H9 (cell line): Measurements from ENCODE around the gene CYP2D6. TPM values are rescaled to one million over a fixed set of nuclear protein-coding genes. Genes with fewer than 3 reads are reported as not detected.

Source experiments
- DNase-seq: peaks from one replicate; pipeline ENCODE4 v3.0.0-alpha.2; 2017
- H2AFZ ChIP-seq: one replicate; pipeline ENCODE4 v1.6.1; 2013; ENCODE audit warnings: mild to moderate bottlenecking, low read length, control low read depth, moderate library complexity
- H2AK5ac ChIP-seq: 2 replicates; pipeline ENCODE4 v1.6.1; 2013; ENCODE audit warnings: low read length, control low read depth, mixed read lengths; ENCODE audit not compliant: insufficient read length
- H2BK120ac ChIP-seq: one replicate; pipeline ENCODE4 v1.6.1; 2013; ENCODE audit warnings: low read depth, mild to moderate bottlenecking, low read length, control low read depth, inconsistent platforms; ENCODE audit not compliant: poor library complexity, severe bottlenecking
- H2BK12ac ChIP-seq: 2 replicates; pipeline ENCODE4 v1.6.1; 2013; ENCODE audit warnings: low read length, control low read depth, mixed read lengths, low read depth; ENCODE audit not compliant: insufficient read length
- H2BK15ac ChIP-seq: 2 replicates; pipeline ENCODE4 v1.6.1; 2013; ENCODE audit warnings: low read depth, low read length, control low read depth
- H2BK20ac ChIP-seq: one replicate; pipeline ENCODE4 v1.6.1; 2013; ENCODE audit warnings: low read depth, mild to moderate bottlenecking, low read length, control low read depth, inconsistent platforms; ENCODE audit not compliant: poor library complexity, severe bottlenecking
- H2BK5ac ChIP-seq: 2 replicates; pipeline ENCODE4 v1.6.1; 2013; ENCODE audit warnings: low read length, control low read depth, mixed read lengths; ENCODE audit not compliant: insufficient read length
- H3K14ac ChIP-seq: 2 replicates; pipeline ENCODE4 v1.6.1; 2013; ENCODE audit warnings: low read length, control low read depth; ENCODE audit not compliant: insufficient read depth
- H3K18ac ChIP-seq: 2 replicates; pipeline ENCODE4 v1.6.1; 2013; ENCODE audit warnings: low read depth, mild to moderate bottlenecking, mixed read lengths, low read length, control low read depth; ENCODE audit not compliant: insufficient read length
- H3K23ac ChIP-seq: 2 replicates; pipeline ENCODE4 v1.6.1; 2013; ENCODE audit warnings: low read length, control low read depth, mixed read lengths, low read depth; ENCODE audit not compliant: insufficient read length
- H3K23me2 ChIP-seq: 2 replicates; pipeline ENCODE4 v1.6.1; 2013; ENCODE audit warnings: low read depth, mild to moderate bottlenecking, mixed read lengths, low read length, control low read depth; ENCODE audit not compliant: insufficient read length, poor library complexity, severe bottlenecking
- H3K27ac ChIP-seq: 2 replicates; pipeline ENCODE4 v1.5.1; 2013; ENCODE audit warnings: low read length, control low read depth, mixed read lengths, low read depth; ENCODE audit not compliant: insufficient read length
- H3K27me3 ChIP-seq: 2 replicates; pipeline ENCODE4 v1.6.1; 2013; ENCODE audit warnings: low read length, control low read depth, inconsistent platforms; ENCODE audit not compliant: insufficient read depth
- H3K4ac ChIP-seq: 2 replicates; pipeline ENCODE4 v1.6.1; 2013; ENCODE audit warnings: low read depth, mild to moderate bottlenecking, control low read depth, inconsistent platforms, low read length, moderate library complexity
- H3K4me1 ChIP-seq: 2 replicates; pipeline ENCODE4 v1.6.1; 2013; ENCODE audit warnings: low read length, control low read depth, inconsistent platforms; ENCODE audit not compliant: insufficient read depth
- H3K4me2 ChIP-seq: 2 replicates; pipeline ENCODE4 v1.6.1; 2013; ENCODE audit warnings: low read length, control low read depth, mixed read lengths; ENCODE audit not compliant: insufficient read length, insufficient read depth
- H3K56ac ChIP-seq: 2 replicates; pipeline ENCODE4 v1.6.1; 2013; ENCODE audit warnings: low read depth, mild to moderate bottlenecking, mixed read lengths, low read length, control low read depth; ENCODE audit not compliant: insufficient read length
- H3K79me1 ChIP-seq: 2 replicates; pipeline ENCODE4 v1.6.1; 2013; ENCODE audit warnings: low read depth, mild to moderate bottlenecking, moderate library complexity, low read length, control low read depth, inconsistent platforms; ENCODE audit not compliant: insufficient read depth, poor library complexity, severe bottlenecking
- H3K79me2 ChIP-seq: 2 replicates; pipeline ENCODE4 v1.6.1; 2013; ENCODE audit warnings: low read length, control low read depth, inconsistent platforms; ENCODE audit not compliant: insufficient read depth
- H3K9ac ChIP-seq: 2 replicates; pipeline ENCODE4 v1.6.1; 2013; ENCODE audit warnings: low read length, control low read depth, mixed read lengths; ENCODE audit not compliant: insufficient read length; ENCODE audit errors: extremely low read depth
- H3K9me3 ChIP-seq: one replicate; pipeline ENCODE4 v1.6.1; 2013; ENCODE audit warnings: low read depth, low read length, inconsistent platforms; ENCODE audit not compliant: control insufficient read depth
- H3T11ph ChIP-seq: one replicate; pipeline ENCODE4 v1.6.1; 2013; ENCODE audit warnings: mild to moderate bottlenecking, low read length, control low read depth, inconsistent platforms
- H4K20me1 ChIP-seq: one replicate; pipeline ENCODE4 v1.6.1; 2013; ENCODE audit not compliant: control insufficient read depth, insufficient read length, insufficient read depth
- H4K5ac ChIP-seq: 2 replicates; pipeline ENCODE4 v1.6.1; 2013; ENCODE audit warnings: low read depth, mild to moderate bottlenecking, mixed read lengths, low read length, control low read depth; ENCODE audit not compliant: insufficient read length
- H4K8ac ChIP-seq: replicated peaks from 2 replicates; pipeline ENCODE4 v1.6.1; 2013; ENCODE audit warnings: low read length, control low read depth, mixed read lengths, low read depth; ENCODE audit not compliant: insufficient read length
- H4K91ac ChIP-seq: 2 replicates; pipeline ENCODE4 v1.6.1; 2013; ENCODE audit warnings: low read depth, mild to moderate bottlenecking, moderate library complexity, mixed read lengths, low read length, control low read depth; ENCODE audit not compliant: insufficient read length
- H3K27ac Mint-ChIP-seq, 3 experiments: 2 replicates in 2 of 3; 3 replicates in 1 of 3; pipeline ENCODE4 v1.8.0; 2020 to 2021; ENCODE audit warnings: mixed read lengths in 3 of 3, mild to moderate bottlenecking in 1 of 3, moderate library complexity in 1 of 3
- H3K27me3 Mint-ChIP-seq: 2 replicates; pipeline ENCODE4 v1.8.0; 2021; ENCODE audit warnings: low read depth, mild to moderate bottlenecking, moderate library complexity, mixed read lengths
- H3K36me3 Mint-ChIP-seq, 3 experiments: 2 replicates in 2 of 3; 3 replicates in 1 of 3; pipeline ENCODE4 v1.8.0; 2020 to 2021; ENCODE audit warnings: low read depth in 3 of 3, mixed read lengths in 3 of 3; ENCODE audit not compliant: insufficient read depth in 1 of 3
- H3K4me1 Mint-ChIP-seq, 2 experiments: 2 replicates each; pipeline ENCODE4 v1.8.0; 2020; ENCODE audit warnings: mixed read lengths in 2 of 2
- H3K4me3 Mint-ChIP-seq, 2 experiments: 2 replicates in 1 of 2; 3 replicates in 1 of 2; pipeline ENCODE4 v1.8.0; 2020 to 2021; ENCODE audit warnings: mild to moderate bottlenecking in 2 of 2, mixed read lengths in 2 of 2, moderate library complexity in 1 of 2
- H3K9me3 Mint-ChIP-seq, 2 experiments: 2 replicates in 1 of 2; 3 replicates in 1 of 2; pipeline ENCODE4 v1.8.0; 2020; ENCODE audit warnings: mild to moderate bottlenecking in 2 of 2, mixed read lengths in 2 of 2, moderate library complexity in 1 of 2
- CTCF ChIP-seq: fragments of 200-600 bp; sonication (generic); conservative IDR thresholded peaks from 3 replicates; pipeline ENCODE4 v1.8.0; 2021; ENCODE audit warnings: antibody characterized with exemption, mild to moderate bottlenecking
- WGBS: extraction: QIAGEN DNeasy Blood & Tissue Kit; methylation state at CpG from one replicate; pipeline ENCODE4 v1.1.7; 2013; ENCODE audit warnings: missing lambda C conversion rate, low lambda C conversion rate, mixed read lengths; ENCODE audit not compliant: insufficient read length; ENCODE audit errors: extremely low coverage; 5-methylcytosine and 5-hydroxymethylcytosine counted together
- total RNA-seq: library from RNA; stranded (reverse); gene quantifications from 2 replicates; pipeline ENCODE4 v1.2.1, GENCODE V29; 2021

The CYP2D6 gene
- total RNA-seq, 1 experiment from 2014 or later, result 2.3 TPM

- Histone ChIP-seq H3T11ph (no peak overlapping the region), H2BK120ac (no peak overlapping the region), H4K91ac (no peak overlapping the region), H4K20me1 (no peaks in the 10 kb centered on the region), H3K23ac (no peak overlapping the region), H3K79me2 (no peaks in the 10 kb centered on the region), H3K4me1 (no peaks in the 10 kb centered on the region), H3K27ac (no peak overlapping the region), H3K23me2 (peaks cover 6% of the 10 kb centered on the region), H2BK5ac (no peak overlapping the region), H2BK20ac (no peak overlapping the region), H3K56ac (no peak overlapping the region), H3K27me3 (no peaks in the 10 kb centered on the region), H4K5ac (no peak overlapping the region), H4K8ac (no peak overlapping the region), H2AK5ac (no peak overlapping the region), H3K4ac (no peak overlapping the region), H2AFZ (no peak overlapping the region), H3K79me1 (no peaks in the 10 kb centered on the region), H2BK15ac (no peak overlapping the region), H3K18ac (no peak overlapping the region), H3K9ac (no peak overlapping the region), H3K9me3 (no peaks in the 10 kb centered on the region), H3K14ac (no peak overlapping the region), H3K4me2 (no peak overlapping the region), H2BK12ac (no peak overlapping the region)
- no peak for TF ChIP-seq CTCF
- Mint-ChIP-seq H3K9me3 (no peaks in the 10 kb centered on the region; a peak in 1 of 5 replicates), H3K36me3 (peaks cover 28 to 51% (median 42%) of the 10 kb centered on the region in 3 experiments), H3K4me1 (peaks cover 12 to 16% of the 10 kb centered on the region in 2 experiments; a peak in 3 of 4 replicates), H3K4me3 (no peak overlapping the region), H3K27me3 (no peaks in the 10 kb centered on the region), H3K27ac (no peak overlapping the region; a peak in 1 of 7 replicates)
- DNase-seq, result no peak
- WGBS, result no CpG with 5 or more reads among the region's 4 CpGs
Observed at GRCh38 chr22:42083119-42083518, 47.5 kb downstream of the CYP2D6 start.
